IPS-20b (cell line): ENCODE measurements around the gene GPR132.

ENCODE experiments used
- H3K27ac ChIP-seq: one replicate; pipeline ENCODE4 v1.5.1; 2013; ENCODE audit warnings: low read length
- H3K27me3 ChIP-seq: 2 replicates; pipeline ENCODE4 v1.6.1; 2013; ENCODE audit warnings: mild to moderate bottlenecking, low read length, inconsistent platforms; ENCODE audit not compliant: insufficient read depth
- H3K36me3 ChIP-seq: 2 replicates; pipeline ENCODE4 v1.6.1; 2013; ENCODE audit warnings: low read depth, mild to moderate bottlenecking, inconsistent platforms, low read length, moderate library complexity; ENCODE audit not compliant: insufficient read depth
- H3K4me1 ChIP-seq: 2 replicates; pipeline ENCODE4 v1.6.1; 2013; ENCODE audit warnings: mild to moderate bottlenecking, control low read depth, inconsistent platforms, low read length, moderate library complexity; ENCODE audit not compliant: insufficient read depth
- H3K4me3 ChIP-seq: 2 replicates; pipeline ENCODE4 v1.5.1; 2013; ENCODE audit warnings: mild to moderate bottlenecking, low read length, inconsistent platforms
- H3K9ac ChIP-seq: 2 replicates; pipeline ENCODE4 v1.6.1; 2013; ENCODE audit warnings: low read depth, mild to moderate bottlenecking, inconsistent platforms, low read length, moderate library complexity
- H3K9me3 ChIP-seq: 2 replicates; pipeline ENCODE4 v1.6.1; 2013; ENCODE audit warnings: mild to moderate bottlenecking, low read depth, low read length, inconsistent platforms; ENCODE audit not compliant: insufficient read depth

Gene GPR132

DNA sequence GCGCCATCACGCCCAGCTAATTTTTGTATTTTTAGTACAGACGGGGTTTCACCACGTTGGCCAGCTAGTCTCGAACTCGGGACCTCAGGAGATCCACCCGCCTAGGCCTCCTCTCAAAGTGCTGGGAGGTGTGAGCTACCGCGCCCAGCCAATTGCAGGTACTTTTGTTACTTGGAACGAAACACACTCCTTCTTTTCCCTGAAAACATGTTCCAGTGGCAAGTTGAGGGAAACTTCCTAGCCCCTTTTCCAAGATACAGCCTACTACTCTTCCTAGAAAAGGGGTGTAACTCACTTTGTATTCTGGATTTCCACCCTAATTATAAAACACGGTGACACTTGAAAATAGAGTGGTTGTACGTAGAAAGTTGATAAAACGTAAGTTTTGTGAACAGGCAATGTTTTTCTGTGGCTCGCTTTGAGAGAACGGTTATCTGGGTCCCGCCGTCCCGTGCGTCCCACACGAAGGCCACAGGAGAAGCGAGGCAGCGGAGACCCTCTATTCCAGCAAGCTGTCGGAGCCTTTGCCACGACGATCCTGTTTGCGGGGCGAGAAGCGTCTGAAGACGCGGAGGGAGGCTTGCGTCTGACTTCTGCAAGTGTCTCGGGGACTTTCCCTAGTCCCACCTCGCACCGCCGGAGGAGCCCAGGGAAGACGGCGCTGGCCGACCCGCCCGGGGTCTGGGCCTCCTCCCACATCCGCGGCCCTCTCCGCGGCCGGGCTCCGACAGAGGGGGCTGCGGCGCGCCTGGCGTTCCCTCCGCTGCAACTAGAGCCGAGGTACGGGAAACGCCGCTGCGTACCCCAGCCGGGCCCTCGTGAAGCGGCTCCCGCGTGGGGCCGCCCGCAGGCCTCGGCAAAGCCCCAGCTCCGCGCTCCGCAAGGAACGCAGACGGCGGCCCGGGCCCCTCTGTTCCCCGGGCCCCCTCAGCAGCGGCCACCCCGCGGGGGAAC lies 45.1 kb downstream of the GPR132 start:
- Histone ChIP-seq H3K27me3 (no peaks in the 10 kb centered on the region), H3K36me3 (peaks cover 20% of the 10 kb centered on the region), H3K9me3 (no peaks in the 10 kb centered on the region), H3K4me3 (peak overlapping the region; percentile 89), H3K27ac (peak overlapping the region; percentile 46), H3K9ac (peak overlapping the region; percentile 89), H3K4me1 (peaks cover 29% of the 10 kb centered on the region)

DNA sequence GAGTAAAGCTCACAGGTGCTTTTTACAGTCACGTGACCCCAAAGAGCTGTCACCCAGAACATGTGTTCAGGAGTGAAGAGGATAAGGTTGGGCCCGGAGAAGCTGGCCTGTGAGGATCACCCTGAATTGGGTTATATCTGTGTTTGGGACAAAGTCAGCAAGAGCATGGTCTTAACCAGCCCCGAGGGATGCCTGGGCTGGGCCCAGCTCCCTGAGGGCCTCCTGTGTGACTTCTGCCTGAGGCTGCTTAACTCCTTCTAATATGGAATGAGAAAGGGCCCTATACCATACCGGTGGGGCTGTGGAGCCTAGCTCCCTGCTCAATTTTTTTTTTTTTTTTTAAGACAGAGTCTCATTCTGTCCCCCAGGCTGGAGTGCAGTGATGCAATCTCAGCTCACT lies 46.8 kb downstream of the GPR132 start:
- no peak overlapping the region for H3K27ac ChIP-seq

DNA sequence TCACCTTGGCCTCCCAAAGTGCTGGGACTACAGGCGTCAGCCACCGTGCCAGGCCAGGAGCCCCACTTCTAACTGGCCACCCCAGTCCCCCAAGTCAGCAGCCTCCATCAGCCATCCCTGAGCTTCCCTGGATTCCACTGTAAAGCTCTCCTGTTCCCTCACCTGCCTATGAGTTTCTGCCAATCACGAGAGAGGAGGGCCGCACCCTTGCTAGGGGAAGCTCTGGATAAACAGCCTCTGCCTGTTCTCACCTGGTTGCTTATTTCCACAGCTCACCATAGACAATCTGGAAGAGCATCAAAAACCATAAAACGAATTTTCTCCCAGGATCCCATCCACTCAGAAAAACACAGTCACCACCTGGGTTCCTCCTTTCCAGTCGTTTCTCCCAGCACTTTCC lies 49.3 kb downstream of the GPR132 start:
- Histone ChIP-seq H3K4me3 (no peak overlapping the region), H3K36me3 (peaks cover 32% of the 10 kb centered on the region), H3K4me1 (peaks cover 29% of the 10 kb centered on the region), H3K27me3 (no peaks in the 10 kb centered on the region), H3K27ac (no peak overlapping the region), H3K9me3 (no peaks in the 10 kb centered on the region), H3K9ac (no peak overlapping the region)

More for the DNA sequence above, 46.8 kb downstream of the GPR132 start:
- 0 out of 2 replicates have a peak overlapping the region, but pooled peaks have one; percentile 9 for H3K4me3 ChIP-seq
- peaks cover 20% of the 10 kb centered on the region for H3K36me3 ChIP-seq
- no peaks in the 10 kb centered on the region for H3K9me3 ChIP-seq
- H3K27me3 ChIP-seq = no peaks in the 10 kb centered on the region
- no peak overlapping the region for H3K9ac ChIP-seq
- peaks cover 34% of the 10 kb centered on the region for H3K4me1 ChIP-seq

DNA sequence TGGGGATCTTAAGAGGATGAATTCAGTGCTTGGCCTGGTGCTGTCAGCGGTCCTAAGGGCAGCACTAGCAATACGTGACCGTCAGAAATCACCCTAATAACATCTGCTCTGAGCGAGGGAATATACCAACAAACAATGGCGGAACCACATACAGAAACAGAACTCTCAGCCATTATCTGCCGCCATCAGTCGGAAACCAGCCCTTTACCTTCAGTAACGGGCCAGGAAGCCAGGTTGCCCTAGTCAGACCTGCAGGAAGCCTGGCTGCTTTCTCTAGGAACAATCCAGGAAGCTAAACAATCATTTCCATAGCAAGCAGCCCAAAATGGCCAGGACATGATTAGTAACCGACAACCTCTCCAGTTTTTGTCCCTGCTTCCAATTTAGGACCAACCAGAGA lies 50.0 kb downstream of the GPR132 start:
- H3K27me3 ChIP-seq = no peaks in the 10 kb centered on the region
- no peak overlapping the region for H3K27ac ChIP-seq
- H3K4me1 ChIP-seq = peaks cover 29% of the 10 kb centered on the region
- H3K4me3 ChIP-seq = peak overlapping the region; percentile 32; the same call in 1 of the 2 replicates
- H3K9me3 ChIP-seq = no peaks in the 10 kb centered on the region
- no peak overlapping the region for H3K9ac ChIP-seq
- peaks cover 39% of the 10 kb centered on the region for H3K36me3 ChIP-seq

DNA sequence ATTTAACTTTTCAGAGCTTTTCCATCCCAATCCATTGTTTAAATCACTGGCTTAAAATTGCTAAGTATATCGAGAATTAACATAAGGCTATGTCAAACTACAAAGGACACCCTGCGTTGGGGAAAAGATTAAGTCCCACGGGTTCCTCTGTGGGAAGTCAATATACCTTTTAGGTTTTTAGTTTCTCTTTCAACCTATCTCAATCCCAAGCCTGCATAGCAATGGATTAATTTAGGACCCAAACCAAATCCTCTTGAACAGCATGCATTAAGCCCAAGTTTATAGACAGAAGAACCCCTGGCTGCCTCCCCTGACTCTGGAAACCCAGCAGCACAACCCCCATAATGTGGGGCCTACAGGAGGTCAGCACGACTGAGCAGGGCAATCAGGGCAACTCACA lies 50.6 kb downstream of the GPR132 start:
- Histone ChIP-seq H3K27me3 (no peaks in the 10 kb centered on the region), H3K9me3 (no peaks in the 10 kb centered on the region), H3K4me1 (peaks cover 29% of the 10 kb centered on the region), H3K4me3 (peak overlapping the region; percentile 32; the same call in 1 of the 2 replicates), H3K9ac (no peak overlapping the region), H3K36me3 (peaks cover 45% of the 10 kb centered on the region), H3K27ac (no peak overlapping the region)

DNA sequence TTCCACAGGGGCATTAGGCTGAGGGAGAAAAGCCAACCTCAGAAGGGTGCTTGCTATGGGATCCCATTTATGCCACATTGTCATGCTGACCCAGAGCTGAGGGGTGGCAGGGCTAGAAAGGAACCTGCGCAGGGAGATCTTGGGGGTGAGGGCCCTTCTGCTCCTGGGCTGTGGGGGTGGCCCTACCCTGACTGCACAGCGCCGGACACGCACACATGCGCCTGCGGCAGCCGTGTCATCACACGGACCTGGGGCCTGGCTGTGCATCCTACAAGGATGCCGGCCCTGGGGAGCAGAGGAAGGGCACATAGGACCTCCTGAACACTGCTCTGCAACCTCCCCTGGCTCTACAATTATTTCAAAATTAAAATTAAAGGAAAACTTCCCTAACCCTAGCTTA lies 51.2 kb downstream of the GPR132 start:
- H3K27ac ChIP-seq = no peak overlapping the region

DNA sequence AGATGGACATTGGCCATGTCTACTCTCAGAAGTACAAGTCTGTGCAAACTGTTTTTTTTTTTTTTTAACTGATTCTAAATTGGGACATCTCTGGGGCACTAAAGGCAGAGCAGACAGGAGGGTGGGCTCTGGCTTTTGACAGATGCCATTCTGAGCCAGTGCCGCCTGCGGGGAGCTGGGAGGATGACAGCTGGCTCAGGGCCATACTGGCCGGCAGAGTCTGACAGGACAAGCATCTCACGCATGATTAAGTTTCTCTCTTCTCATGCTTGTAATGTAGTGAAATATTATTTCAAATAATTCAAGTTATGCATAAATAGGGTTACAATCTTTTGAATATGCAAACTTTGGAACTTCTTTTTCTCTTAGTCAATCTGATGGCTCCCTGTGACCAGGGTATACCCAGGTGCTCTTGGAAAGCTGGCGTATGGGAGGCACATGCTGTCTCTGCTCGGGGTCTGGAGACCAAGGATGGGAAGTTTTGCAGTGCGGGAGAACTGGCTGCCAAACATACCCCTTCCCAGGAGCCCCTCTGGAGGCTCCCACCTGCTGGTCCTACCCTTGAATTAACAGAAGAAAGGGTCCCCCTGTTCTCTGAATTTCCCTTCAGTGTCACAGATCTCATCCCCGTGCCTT lies 52.0 kb downstream of the GPR132 start:
- H3K27ac ChIP-seq = no peak overlapping the region
- H3K27me3 ChIP-seq = no peaks in the 10 kb centered on the region
- H3K4me1 ChIP-seq = peaks cover 22% of the 10 kb centered on the region
- H3K9me3 ChIP-seq = no peaks in the 10 kb centered on the region
- H3K9ac ChIP-seq = no peak overlapping the region
- peaks cover 54% of the 10 kb centered on the region for H3K36me3 ChIP-seq
- H3K4me3 ChIP-seq = no peak overlapping the region

More for the DNA sequence above, 51.2 kb downstream of the GPR132 start:
- no peaks in the 10 kb centered on the region for H3K27me3 ChIP-seq
- peaks cover 51% of the 10 kb centered on the region for H3K36me3 ChIP-seq
- no peak overlapping the region for H3K4me3 ChIP-seq
- H3K9ac ChIP-seq = no peak overlapping the region
- H3K9me3 ChIP-seq = no peaks in the 10 kb centered on the region
- H3K4me1 ChIP-seq = peaks cover 24% of the 10 kb centered on the region

DNA sequence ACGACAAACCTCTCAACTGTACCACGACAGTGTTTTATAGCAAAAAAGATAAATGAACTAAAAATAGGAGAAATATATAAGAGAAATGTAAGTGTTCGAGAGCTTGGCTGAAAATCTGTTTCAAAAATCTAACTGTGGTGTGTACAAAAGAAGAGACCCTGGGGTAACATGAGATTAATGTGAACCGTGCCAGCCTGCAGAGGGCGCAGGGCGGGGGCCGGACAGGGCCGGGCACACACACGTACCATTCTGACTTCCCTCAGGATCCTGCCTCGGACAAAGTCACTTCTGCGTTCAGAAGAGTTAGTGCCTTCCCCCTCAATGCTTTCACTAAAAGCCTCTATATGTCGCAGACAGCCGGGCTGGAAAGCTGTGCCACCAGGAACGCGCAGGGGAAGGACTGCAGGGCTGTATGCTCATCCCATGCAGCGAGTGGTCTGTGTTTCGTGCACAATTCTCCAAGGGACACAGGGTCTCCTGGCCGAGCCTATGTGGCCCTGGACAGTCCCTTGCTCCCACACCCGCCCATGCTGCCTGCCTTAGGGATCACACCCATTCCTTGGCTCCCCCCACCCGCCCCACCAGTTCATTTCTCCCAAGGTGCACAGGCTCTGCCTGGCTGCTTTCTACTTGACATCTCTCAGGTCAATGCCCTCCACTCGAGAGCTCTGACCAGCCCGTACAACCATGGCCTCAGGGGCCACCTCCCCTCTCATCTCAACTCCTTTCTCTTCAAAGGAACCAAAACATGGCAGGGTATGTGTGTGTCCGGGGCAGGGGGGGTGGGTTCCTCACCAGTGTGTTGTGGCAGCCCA lies 52.9 kb downstream of the GPR132 start:
- Histone ChIP-seq H3K4me3 (no peak overlapping the region), H3K27me3 (no peaks in the 10 kb centered on the region), H3K9me3 (no peaks in the 10 kb centered on the region), H3K27ac (no peak overlapping the region), H3K4me1 (peaks cover 18% of the 10 kb centered on the region), H3K36me3 (peaks cover 53% of the 10 kb centered on the region), H3K9ac (no peak overlapping the region)

DNA sequence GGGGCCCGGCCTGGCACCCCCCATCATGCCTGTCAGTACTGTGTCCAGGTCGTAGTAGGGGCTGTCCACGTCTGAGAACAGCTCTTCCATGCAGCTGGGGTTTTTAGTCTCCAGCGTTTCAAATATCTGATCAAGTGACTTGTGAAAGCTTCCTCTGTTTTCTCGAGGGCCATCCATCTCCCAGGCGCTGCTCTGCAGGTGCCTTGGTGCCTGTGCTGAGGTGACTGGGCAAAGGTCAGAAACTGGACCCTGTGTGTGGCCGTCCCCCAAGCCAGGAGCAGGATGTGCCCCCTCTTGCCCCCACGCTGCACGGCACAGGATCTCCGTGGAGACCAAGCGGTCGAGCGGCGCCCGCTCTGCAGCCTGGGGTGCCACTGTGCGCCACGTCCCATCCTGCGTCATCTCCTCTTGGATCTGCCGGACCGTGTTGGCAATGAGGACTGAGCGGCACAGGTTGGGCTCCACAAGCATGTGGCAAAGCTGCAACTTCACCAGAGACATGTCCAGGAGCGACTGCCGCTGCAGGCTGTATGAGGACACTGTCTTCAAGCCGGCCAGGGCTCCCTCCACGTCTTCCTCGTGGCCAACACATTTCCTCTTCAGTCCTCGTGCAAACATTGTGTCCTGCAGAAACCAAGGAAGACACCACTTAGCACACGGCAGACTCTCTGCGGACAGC lies 53.8 kb downstream of the GPR132 start:
- H3K4me3 ChIP-seq = no peak overlapping the region
- H3K4me1 ChIP-seq = peaks cover 13% of the 10 kb centered on the region
- peaks cover 53% of the 10 kb centered on the region for H3K36me3 ChIP-seq
- H3K9me3 ChIP-seq = no peaks in the 10 kb centered on the region
- H3K27me3 ChIP-seq = no peaks in the 10 kb centered on the region
- no peak overlapping the region for H3K27ac ChIP-seq
- H3K9ac ChIP-seq = no peak overlapping the region

DNA sequence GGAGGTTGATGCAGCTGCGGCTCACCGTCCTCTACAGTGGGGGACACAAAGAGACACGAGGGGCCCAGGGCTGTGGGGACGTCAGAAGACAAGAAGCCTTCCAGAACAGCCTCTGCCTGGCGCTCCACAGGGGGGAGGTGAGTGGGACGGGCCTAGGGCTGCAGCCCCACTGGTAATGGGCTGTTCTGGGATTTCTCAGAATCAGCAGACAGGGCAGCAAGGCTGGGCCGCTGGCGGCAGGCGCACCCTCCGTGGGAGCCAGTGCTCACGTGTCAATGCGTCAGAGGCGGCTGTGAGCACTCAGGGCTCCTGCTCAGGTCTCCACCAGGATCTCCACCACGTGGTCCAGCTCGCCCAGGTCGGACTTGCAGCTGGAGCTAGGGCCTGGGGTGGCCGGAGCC lies 54.3 kb downstream of the GPR132 start:
- no peak overlapping the region for H3K27ac ChIP-seq
- H3K9ac ChIP-seq = no peak overlapping the region
- H3K27me3 ChIP-seq = no peaks in the 10 kb centered on the region
- H3K4me1 ChIP-seq = peaks cover 10% of the 10 kb centered on the region; the same call in 1 of the 2 replicates
- H3K4me3 ChIP-seq = no peak overlapping the region
- no peaks in the 10 kb centered on the region for H3K9me3 ChIP-seq
- peaks cover 48% of the 10 kb centered on the region for H3K36me3 ChIP-seq

DNA sequence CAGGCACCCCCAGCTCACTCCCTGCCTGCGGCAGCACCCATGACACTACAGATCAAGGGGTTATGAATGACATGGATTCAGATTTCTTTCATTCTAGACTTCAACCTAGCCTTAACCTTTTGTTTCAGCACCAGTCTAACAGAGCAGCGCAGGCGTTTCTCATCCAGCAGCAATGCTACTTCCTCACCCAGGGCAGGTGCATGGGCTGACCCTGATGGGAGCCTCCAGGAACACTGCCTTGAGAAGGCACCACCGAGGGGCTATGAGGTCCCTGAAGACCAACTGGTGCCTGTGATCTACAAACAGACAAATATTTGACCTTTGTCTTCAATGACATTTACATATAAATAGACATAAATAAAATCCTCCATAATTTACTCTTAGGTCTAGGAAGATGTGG lies 55.1 kb downstream of the GPR132 start:
- Histone ChIP-seq H3K27me3 (no peaks in the 10 kb centered on the region), H3K36me3 (peaks cover 46% of the 10 kb centered on the region)

More for the DNA sequence above, 55.1 kb downstream of the GPR132 start:
- no peak overlapping the region for H3K27ac ChIP-seq
- peaks cover 5% of the 10 kb centered on the region; the same call in 1 of the 2 replicates for H3K4me1 ChIP-seq
- H3K4me3 ChIP-seq = no peak overlapping the region
- H3K9me3 ChIP-seq = no peaks in the 10 kb centered on the region
- no peak overlapping the region for H3K9ac ChIP-seq
